NOMO-1 (cell line): Measurements from ENCODE around the gene ENOX2.
A peak's percentile ranks its signal among the peaks of the same experiment; 100 is the strongest.

Experiments used
- DNase-seq, 2 experiments: peaks; one replicate each; lab custom pipeline; 2025; ENCODE audit not compliant: unreplicated experiment in 2 of 2; lab: John Stamatoyannopoulos, UW

ENOX2 gene

GRCh38 chrX:130704053-130705038 is 198.7 kb downstream of the ENOX2 start:
- DNase-seq, result no peak

GRCh38 chrX:130702867-130703707 is 199.9 kb downstream of the ENOX2 start:
- no peak for DNase-seq

GRCh38 chrX:130700629-130701028 is 202.4 kb downstream of the ENOX2 start:
- DNase-seq, result no peak

GRCh38 chrX:130699618-130700017 is 203.4 kb downstream of the ENOX2 start:
- no peak for DNase-seq

GRCh38 chrX:130696542-130696941 is 206.5 kb downstream of the ENOX2 start:
- DNase-seq, result no peak

GRCh38 chrX:130695931-130696330 is 207.1 kb downstream of the ENOX2 start:
- no peak for DNase-seq

GRCh38 chrX:130694983-130695382 is 208.0 kb downstream of the ENOX2 start:
- DNase-seq, result no peak

GRCh38 chrX:130691576-130691975 is 211.4 kb downstream of the ENOX2 start:
- DNase-seq, result no peak

- DNase-seq, result peak; percentile 0 to 57
These were observed 214.6 kb downstream of the ENOX2 start for GRCh38 chrX:130688360-130688759.

GRCh38 chrX:130682990-130683389 is 220.0 kb downstream of the ENOX2 start:
- no peak for DNase-seq

- DNase-seq, result no peak
These were observed 222.6 kb downstream of the ENOX2 start for GRCh38 chrX:130680164-130681035.

GRCh38 chrX:130676861-130677260 is 226.1 kb downstream of the ENOX2 start:
- DNase-seq, result no peak

GRCh38 chrX:130672214-130672613 is 230.8 kb downstream of the ENOX2 start:
- DNase-seq, result no peak

- DNase-seq, result no peak
These were observed 233.8 kb downstream of the ENOX2 start for GRCh38 chrX:130669233-130669632.

- no peak for DNase-seq
These were observed 237.7 kb downstream of the ENOX2 start for GRCh38 chrX:130665263-130665662.

GRCh38 chrX:130658310-130658709 is 244.7 kb downstream of the ENOX2 start:
- DNase-seq, result no peak

GRCh38 chrX:130654409-130654950 is 248.5 kb downstream of the ENOX2 start:
- DNase-seq, result no peak

- DNase-seq, result no peak
These were observed 250.0 kb downstream of the ENOX2 start for GRCh38 chrX:130652824-130653578.

- DNase-seq, result no peak
These were observed 253.3 kb downstream of the ENOX2 start for GRCh38 chrX:130649738-130650137.

GRCh38 chrX:130647468-130647867 is 255.5 kb downstream of the ENOX2 start:
- no peak for DNase-seq
